IMR-90 (cell line): ENCODE measurements around the gene SIPA1L3. TPM values are rescaled to one million over a fixed set of nuclear protein-coding genes. Genes with fewer than 3 reads are reported as not detected.
A peak's percentile ranks its signal among the peaks of the same experiment; 100 is the strongest.

Experiments used
- ATAC-seq: fragments of 200-7000 bp; cut with Tn5 transposase; 2 replicates; pipeline ENCODE4 v1.9.1; 2020; ENCODE audit warnings: low read depth, mild to moderate bottlenecking, moderate library complexity
- BruUV-seq: library from RNA; stranded (reverse); fragments of 400-500 nt; replicated peaks from 2 replicates; lab custom pipeline; 2021; lab: Mats Ljungman, UMichigan
- CTCF ChIA-PET: fragments of 300-600 bp; formaldehyde crosslinking; extraction: SDS; loops from one replicate; lab custom pipeline; 2021; ENCODE audit warnings: antibody characterized with exemption; lab: Yijun Ruan, JAX
- POLR2A ChIA-PET: fragments of 300-600 bp; sonication (Branson Sonifier 250); formaldehyde crosslinking; loops from one replicate; lab custom pipeline; 2022; ENCODE audit warnings: antibody characterized with exemption; ENCODE audit not compliant: unreplicated experiment; lab: Charles Lee
- DNase-seq: peaks from one replicate; pipeline ENCODE4 v3.0.0; 2013
- H2AFZ ChIP-seq: replicated peaks from 2 replicates; pipeline ENCODE3; 2013; ENCODE audit warnings: low read length, mild to moderate bottlenecking; ENCODE audit not compliant: poor library complexity
- H2AK5ac ChIP-seq: 2 replicates; pipeline ENCODE4 v1.6.1; 2013; ENCODE audit warnings: low read depth, low read length, inconsistent platforms
- H2AK9ac ChIP-seq: replicated peaks from 2 replicates; pipeline ENCODE3; 2013; ENCODE audit warnings: mild to moderate bottlenecking, low read depth, low read length, moderate library complexity; ENCODE audit not compliant: poor library complexity
- H2BK120ac ChIP-seq: 2 replicates; pipeline ENCODE4 v1.6.1; 2013; ENCODE audit warnings: low read depth, low read length, inconsistent platforms
- H2BK15ac ChIP-seq: 3 replicates; pipeline ENCODE4 v1.6.1; 2013; ENCODE audit warnings: low read depth, low read length, inconsistent platforms
- H2BK20ac ChIP-seq: 2 replicates; pipeline ENCODE4 v1.6.1; 2013; ENCODE audit warnings: low read depth, mild to moderate bottlenecking, inconsistent platforms, low read length, moderate library complexity
- H2BK5ac ChIP-seq: 2 replicates; pipeline ENCODE4 v1.6.1; 2013; ENCODE audit warnings: mild to moderate bottlenecking, low read depth, low read length, inconsistent platforms; ENCODE audit not compliant: poor library complexity, severe bottlenecking
- H3K14ac ChIP-seq: replicated peaks from 2 replicates; pipeline ENCODE4 v1.6.1; 2013; ENCODE audit warnings: low read depth, low read length, inconsistent platforms
- H3K18ac ChIP-seq: 2 replicates; pipeline ENCODE4 v1.6.1; 2013; ENCODE audit warnings: low read depth, low read length, control low read depth
- H3K23ac ChIP-seq: 2 replicates; pipeline ENCODE4 v1.6.1; 2013; ENCODE audit warnings: low read depth, low read length, inconsistent platforms
- H3K27ac ChIP-seq: 2 replicates; pipeline ENCODE4 v1.5.1; 2013; ENCODE audit warnings: mild to moderate bottlenecking, control low read depth, low read length; ENCODE audit not compliant: insufficient read depth
- H3K27me3 ChIP-seq: 2 replicates; pipeline ENCODE4 v1.6.1; 2013; ENCODE audit warnings: low read length; ENCODE audit not compliant: control insufficient read depth, insufficient read depth
- H3K36me3 ChIP-seq: 2 replicates; pipeline ENCODE4 v1.6.1; 2013; ENCODE audit warnings: low read length, mixed read lengths; ENCODE audit not compliant: control insufficient read depth, insufficient read depth
- H3K4ac ChIP-seq: 2 replicates; pipeline ENCODE4 v1.6.1; 2013; ENCODE audit warnings: low read depth, low read length, inconsistent platforms
- H3K4me1 ChIP-seq: 2 replicates; pipeline ENCODE4 v1.6.1; 2013; ENCODE audit warnings: low read length, mixed read lengths; ENCODE audit not compliant: control insufficient read depth, insufficient read depth
- H3K4me2 ChIP-seq: 2 replicates; pipeline ENCODE4 v1.6.1; 2013; ENCODE audit warnings: low read depth, mild to moderate bottlenecking, control low read depth, low read length, moderate library complexity
- H3K4me3 ChIP-seq: 2 replicates; pipeline ENCODE4 v1.5.1; 2013; ENCODE audit warnings: low read depth, mild to moderate bottlenecking, control low read depth, low read length, moderate library complexity; ENCODE audit not compliant: insufficient read depth
- H3K56ac ChIP-seq: 2 replicates; pipeline ENCODE4 v1.6.1; 2013; ENCODE audit warnings: low read length, inconsistent platforms; ENCODE audit not compliant: insufficient read depth; ENCODE audit errors: extremely low read depth
- H3K79me1 ChIP-seq, 2 experiments: 2 replicates each; pipeline ENCODE4 v1.6.1; 2013; ENCODE audit warnings: low read length in 2 of 2, inconsistent platforms in 1 of 2, low read depth in 1 of 2
- H3K9ac ChIP-seq: 2 replicates; pipeline ENCODE4 v1.6.1; 2013; ENCODE audit warnings: low read depth, low read length, control low read depth
- H3K9me1 ChIP-seq: 2 replicates; pipeline ENCODE4 v1.6.1; 2013; ENCODE audit warnings: low read length, inconsistent platforms; ENCODE audit not compliant: insufficient read depth
- H3K9me3 ChIP-seq: 2 replicates; pipeline ENCODE4 v1.6.1; 2013; ENCODE audit warnings: low read length; ENCODE audit not compliant: control insufficient read depth, insufficient read depth
- H4K20me1 ChIP-seq: 2 replicates; pipeline ENCODE4 v1.6.1; 2013; ENCODE audit warnings: low read length, inconsistent platforms; ENCODE audit not compliant: insufficient read depth
- H4K5ac ChIP-seq: 2 replicates; pipeline ENCODE4 v1.6.1; 2013; ENCODE audit warnings: mild to moderate bottlenecking, low read depth, low read length, control low read depth
- H4K8ac ChIP-seq, 2 experiments: 2 replicates each; pipeline ENCODE4 v1.6.1; 2013; ENCODE audit warnings: low read depth in 2 of 2, low read length in 2 of 2, control low read depth in 1 of 2, inconsistent platforms in 1 of 2
- H4K91ac ChIP-seq: 2 replicates; pipeline ENCODE4 v1.6.1; 2013; ENCODE audit warnings: low read depth, low read length, inconsistent platforms; ENCODE audit not compliant: insufficient read depth
- FOS ChIP-seq: fragments of 150-350 bp; IDR thresholded peaks from 2 replicates; pipeline ENCODE4 v1.6.1; 2016; ENCODE audit warnings: low read depth, low read length
- POLR2A ChIP-seq: IDR thresholded peaks from 2 replicates; pipeline ENCODE4 v1.6.1; 2012; ENCODE audit warnings: mild to moderate bottlenecking, low read depth, low read length
- WGBS, 2 experiments: methylation state at CpG; one replicate each; pipeline versions ENCODE4 v1.1.5 to v1.1.7; 2013; ENCODE audit warnings: missing lambda C conversion rate in 2 of 2; ENCODE audit not compliant: insufficient read length in 1 of 2; ENCODE audit errors: extremely low coverage in 2 of 2; 5-methylcytosine and 5-hydroxymethylcytosine counted together
- dilution Hi-C: fragments of 300-500 bp; cut with HindIII; formaldehyde crosslinking; loops from one replicate; pipeline ENCODE4 v1.14.3; 2018; ENCODE audit warnings: low sequenced_read_pairs; ENCODE audit not compliant: unreplicated experiment
- in situ Hi-C: fragments of 300-500 bp; cut with MboI; formaldehyde crosslinking; loops from 3 replicates; pipeline ENCODE4 v1.14.3; 2019; ENCODE audit warnings: low sequenced_read_pairs, inconsistent platforms, mixed read lengths
- intact Hi-C: fragments of 100-400 bp; cut with micrococcal nuclease; formaldehyde crosslinking; loops from 2 replicates; pipeline ENCODE4 v1.10.0; 2022
- polyA plus RNA-seq, 3 experiments: library from polyadenylated mRNA; depleted of rRNA; stranded (reverse); fragments of >200 nt; gene quantifications; 2 replicates each; pipeline ENCODE4 v1.2.3, GENCODE V29; 2012; ENCODE audit warnings: low replicate concordance in 1 of 3
- total RNA-seq: library from RNA; depleted of rRNA; stranded (reverse); fragments of >200 nt; gene quantifications from 2 replicates; pipeline ENCODE4 v1.2.3, GENCODE V29; 2012

Gene SIPA1L3
- total and polyA plus RNA-seq, 2 of the 4 experiments (the other 2 are of a cell fraction) = 4.1 to 9.4 TPM

GRCh38 chr19:37983153-37983552 is 76.1 kb downstream of the SIPA1L3 start:
- POLR2A ChIA-PET = no interaction called here
- no peak for TF ChIP-seq POLR2A
- TF ChIP-seq FOS = peak; percentile 46; the same call in 1 of the 2 replicates

More at GRCh38 chr19:37983153-37983552, 76.1 kb downstream of the SIPA1L3 start:
- H3K4me2 ChIP-seq = no peak overlapping the region
- H3K4ac ChIP-seq = peak overlapping the region; percentile 70
- no peak overlapping the region for H3K56ac ChIP-seq
- WGBS, 2 experiments = 75% methylated on average over 4 of the region's 10 CpGs; no CpG with 5 or more reads in 1 of the 2 experiments
- H3K9me1 ChIP-seq = peaks cover 45% of the 10 kb centered on the region
- H4K5ac ChIP-seq = peak overlapping the region; percentile 65; the same call in 1 of the 2 replicates
- peak overlapping the region; percentile 96 for H2AK5ac ChIP-seq
- DNase-seq (peak; percentile 52), ATAC-seq (no peak)
- H3K79me1 ChIP-seq = peaks cover 60 to 97% of the 10 kb centered on the region in 2 experiments
- no peaks in the 10 kb centered on the region for H3K9me3 ChIP-seq
- H3K23ac ChIP-seq = 0 out of 2 replicates have a peak overlapping the region, but pooled peaks have one; percentile 45
- no peaks in the 10 kb centered on the region for H4K20me1 ChIP-seq
- peak overlapping the region; percentile 47; the same call in 1 of the 3 replicates for H2BK15ac ChIP-seq
- in situ Hi-C loops (no loop called here), intact Hi-C loops (no loop called here), dilution Hi-C loops (no loop called here)
- peak overlapping the region; percentile 28; the same call in 1 of the 2 replicates for H2BK120ac ChIP-seq
- BruUV-seq = no TSS peak
- no peaks in the 10 kb centered on the region for H3K27me3 ChIP-seq
- H3K27ac ChIP-seq = no peak overlapping the region
- peaks cover 28% of the 10 kb centered on the region for H3K4me1 ChIP-seq
- peak overlapping the region; percentile 63 for H2BK5ac ChIP-seq
- peak overlapping the region; percentile 43; the same call in 1 of the 2 replicates for H4K91ac ChIP-seq
- no peak overlapping the region for H3K4me3 ChIP-seq
- H2AK9ac ChIP-seq = no peak overlapping the region
- no peak overlapping the region for H2AFZ ChIP-seq
- CTCF ChIA-PET = interaction anchor here (0.9 kb wide), 2 partner anchors 21 to 76 kb away, joined by 3 read pairs; partner anchors contain the start of gene SIPA1L3
- H3K9ac ChIP-seq = no peak overlapping the region
- H3K36me3 ChIP-seq = no peaks in the 10 kb centered on the region
- peak overlapping the region; percentile 37 to 71; a peak in 1 of 4 replicates for H4K8ac ChIP-seq
- peak overlapping the region; percentile 9; the same call in 1 of the 2 replicates for H2BK20ac ChIP-seq
- H3K14ac ChIP-seq = peak overlapping the region; percentile 70
- peak overlapping the region; percentile 45; the same call in 1 of the 2 replicates for H3K18ac ChIP-seq
